ENCODE data around the gene PIR. TPM values are rescaled to one million over a fixed set of nuclear protein-coding genes. Genes with fewer than 3 reads are reported as not detected.

The PIR gene
- total RNA-seq, 4 donors from 2014 or later: 32.9 to 70.2 (median 48.8) TPM

GRCh38 chrX:15509845-15510244 is 16.7 kb upstream of the PIR start:
- H3K4me1 ChIP-seq: no peaks in the 10 kb centered on the region
- H3K27me3 ChIP-seq: no peaks in the 10 kb centered on the region
- H3K9me3 ChIP-seq: no peaks in the 10 kb centered on the region
- TF ChIP-seq, protein P1, sequence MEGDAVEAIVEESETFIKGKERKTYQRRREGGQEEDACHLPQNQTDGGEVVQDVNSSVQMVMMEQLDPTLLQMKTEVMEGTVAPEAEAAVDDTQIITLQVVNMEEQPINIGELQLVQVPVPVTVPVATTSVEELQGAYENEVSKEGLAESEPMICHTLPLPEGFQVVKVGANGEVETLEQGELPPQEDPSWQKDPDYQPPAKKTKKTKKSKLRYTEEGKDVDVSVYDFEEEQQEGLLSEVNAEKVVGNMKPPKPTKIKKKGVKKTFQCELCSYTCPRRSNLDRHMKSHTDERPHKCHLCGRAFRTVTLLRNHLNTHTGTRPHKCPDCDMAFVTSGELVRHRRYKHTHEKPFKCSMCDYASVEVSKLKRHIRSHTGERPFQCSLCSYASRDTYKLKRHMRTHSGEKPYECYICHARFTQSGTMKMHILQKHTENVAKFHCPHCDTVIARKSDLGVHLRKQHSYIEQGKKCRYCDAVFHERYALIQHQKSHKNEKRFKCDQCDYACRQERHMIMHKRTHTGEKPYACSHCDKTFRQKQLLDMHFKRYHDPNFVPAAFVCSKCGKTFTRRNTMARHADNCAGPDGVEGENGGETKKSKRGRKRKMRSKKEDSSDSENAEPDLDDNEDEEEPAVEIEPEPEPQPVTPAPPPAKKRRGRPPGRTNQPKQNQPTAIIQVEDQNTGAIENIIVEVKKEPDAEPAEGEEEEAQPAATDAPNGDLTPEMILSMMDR (IDR thresholded peaks at IDR 0.05): no peak
- TF ChIP-seq POLR2A (IDR thresholded peaks at IDR 0.05): no peak
- no peaks in the 10 kb centered on the region for H3K36me3 ChIP-seq
- H3K27ac ChIP-seq: no peak overlapping the region
- H3K4me3 ChIP-seq (replicated peaks in 1 of 3): no peak overlapping the region
- intact Hi-C loops (cut with DNase I): no loop called here
- no peak for DNase-seq

DNA sequence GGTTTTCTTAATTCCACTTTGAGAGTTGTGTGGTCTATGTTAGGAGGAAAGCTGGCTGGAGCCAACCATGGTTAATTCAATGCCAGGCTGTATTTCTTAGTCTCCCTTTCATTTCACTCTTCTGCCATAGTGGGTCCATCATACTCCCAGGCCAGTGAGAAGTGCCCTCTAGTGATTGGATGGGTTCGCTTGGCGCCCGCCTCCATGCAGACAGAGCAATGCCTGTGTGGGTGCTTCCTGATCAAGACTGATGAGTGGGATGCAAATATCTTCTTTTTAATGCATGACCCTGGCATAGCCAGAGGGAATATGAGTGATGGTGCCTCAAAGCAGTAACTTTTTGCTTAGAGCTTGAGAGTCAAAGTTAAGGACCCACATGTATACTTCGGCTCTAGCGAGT is 13.9 kb upstream of the PIR start:
- no peaks in the 10 kb centered on the region for H3K27me3 ChIP-seq
- no peaks in the 10 kb centered on the region for H3K36me3 ChIP-seq
- no peak for DNase-seq
- intact Hi-C loops (cut with DNase I): no loop called here
- 97 to 98% methylated on average over 5 of the region's 5 CpGs for WGBS, 2 donors
- TF ChIP-seq, protein P1 (IDR thresholded peaks at IDR 0.05): no peak
- no peak for TF ChIP-seq POLR2A (IDR thresholded peaks at IDR 0.05)
- no peaks in the 10 kb centered on the region for H3K4me1 ChIP-seq
- H3K27ac ChIP-seq: no peak overlapping the region
- H3K9me3 ChIP-seq: no peaks in the 10 kb centered on the region
- no peak overlapping the region for H3K4me3 ChIP-seq (replicated peaks in 1 of 3)

DNA sequence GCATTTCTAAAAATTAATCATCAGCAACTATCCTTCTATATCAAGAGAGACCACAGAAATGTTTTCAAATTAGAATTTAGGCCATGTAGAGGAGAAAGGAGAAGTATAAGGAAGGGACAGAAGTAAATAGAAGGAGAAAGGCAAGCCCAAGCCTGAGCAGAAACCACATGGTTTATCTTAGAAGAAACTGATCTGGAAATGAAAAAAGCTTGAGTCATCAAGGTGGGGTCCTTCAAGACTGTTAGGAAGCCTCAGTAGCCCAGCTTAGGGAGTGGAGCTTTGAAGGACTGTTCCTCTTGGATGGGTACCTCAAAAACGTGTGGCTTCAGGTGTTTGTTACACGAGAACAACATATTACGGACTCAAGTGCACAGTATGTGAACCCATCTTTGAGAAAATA is 12.0 kb upstream of the PIR start:
- Histone ChIP-seq H3K4me3 (replicated peaks in 1 of 3) (no peak overlapping the region), H3K27me3 (no peaks in the 10 kb centered on the region), H3K36me3 (no peaks in the 10 kb centered on the region), H3K9me3 (no peaks in the 10 kb centered on the region), H3K27ac (no peak overlapping the region), H3K4me1 (no peaks in the 10 kb centered on the region)
- 83 to 85% methylated on average over 3 of the region's 3 CpGs for WGBS, 2 donors
- no peak for DNase-seq
- no peak for TF ChIP-seq POLR2A (IDR thresholded peaks at IDR 0.05)
- TF ChIP-seq, protein P1 (IDR thresholded peaks at IDR 0.05): no peak
- intact Hi-C loops (cut with DNase I): no loop called here

GRCh38 chrX:15504661-15505060 is 11.5 kb upstream of the PIR start:
- H3K4me3 ChIP-seq (replicated peaks in 1 of 3): no peak overlapping the region
- DNase-seq: no peak
- no peak for TF ChIP-seq POLR2A (IDR thresholded peaks at IDR 0.05)
- TF ChIP-seq, protein P1 (IDR thresholded peaks at IDR 0.05): no peak
- H3K4me1 ChIP-seq: no peaks in the 10 kb centered on the region
- no peaks in the 10 kb centered on the region for H3K9me3 ChIP-seq
- WGBS, 2 donors: 83 to 97% methylated on average over 1 of the region's 1 CpG
- H3K27me3 ChIP-seq: no peaks in the 10 kb centered on the region
- intact Hi-C loops (cut with DNase I): no loop called here
- H3K27ac ChIP-seq: no peak overlapping the region
- no peaks in the 10 kb centered on the region for H3K36me3 ChIP-seq

DNA sequence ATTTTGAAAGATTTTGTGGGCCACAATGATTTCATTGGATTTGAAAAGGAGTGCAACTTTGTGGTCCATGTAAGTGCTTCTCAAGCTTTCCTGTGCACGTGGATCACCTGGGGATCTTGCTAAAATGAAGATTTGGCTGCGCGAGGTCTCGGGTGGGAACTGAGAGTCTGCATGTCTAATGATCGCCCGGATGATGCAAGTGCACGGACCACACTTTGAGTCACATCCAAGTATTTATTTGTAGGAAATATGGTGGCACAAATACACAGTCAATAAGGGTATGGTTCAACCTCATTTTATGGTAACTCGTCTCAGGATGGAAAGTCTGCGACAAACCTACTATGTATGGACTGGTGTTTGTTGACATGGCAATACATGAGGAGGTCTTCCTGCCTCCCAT is 8.4 kb upstream of the PIR start:
- no peak for DNase-seq
- no peak for TF ChIP-seq POLR2A (IDR thresholded peaks at IDR 0.05)
- TF ChIP-seq, protein P1 (IDR thresholded peaks at IDR 0.05): no peak
- H3K4me3 ChIP-seq (replicated peaks in 1 of 3): no peak overlapping the region
- H3K27ac ChIP-seq: no peak overlapping the region
- H3K36me3 ChIP-seq: no peaks in the 10 kb centered on the region
- H3K4me1 ChIP-seq: no peaks in the 10 kb centered on the region
- intact Hi-C loops (cut with DNase I): no loop called here
- no peaks in the 10 kb centered on the region for H3K27me3 ChIP-seq
- 92 to 95% methylated on average over 9 of the region's 9 CpGs for WGBS, 2 donors
- H3K9me3 ChIP-seq: no peaks in the 10 kb centered on the region
